Lower lobe of right lung (tissue), 2 donors: ENCODE data around the gene PLOD2. TPM values are rescaled to one million over a fixed set of nuclear protein-coding genes. Genes with fewer than 3 reads are reported as not detected.

Experiments used
- ATAC-seq, 2 donors: fragments of 200-7000 bp; cut with Tn5 transposase; one replicate each; pipeline ENCODE4 v1.9.1; 2020 to 2022; ENCODE audit warnings: mild to moderate bottlenecking in 2 of 2, moderate library complexity in 2 of 2
- DNase-seq: peaks from one replicate; pipeline ENCODE4 v3.0.0-alpha.2; 2020
- H3K27ac ChIP-seq: fragments of 200-600 bp; one replicate; pipeline ENCODE4 v1.8.0; 2022
- H3K27me3 ChIP-seq: fragments of 200-600 bp; one replicate; pipeline ENCODE4 v1.8.0; 2022; ENCODE audit warnings: low read depth
- H3K36me3 ChIP-seq: fragments of 200-600 bp; one replicate; pipeline ENCODE4 v1.8.0; 2022; ENCODE audit warnings: mild to moderate bottlenecking
- H3K4me1 ChIP-seq: fragments of 200-600 bp; one replicate; pipeline ENCODE4 v1.8.0; 2022
- H3K4me3 ChIP-seq: fragments of 200-600 bp; one replicate; pipeline ENCODE4 v1.8.0; 2022; ENCODE audit warnings: mild to moderate bottlenecking
- H3K9me3 ChIP-seq: fragments of 200-600 bp; one replicate; pipeline ENCODE4 v1.8.0; 2022
- intact Hi-C: fragments of 100-400 bp; cut with DNase I; formaldehyde crosslinking; loops from one replicate; pipeline ENCODE4 v1.11.0; 2022
- total RNA-seq: library from RNA; stranded (reverse); fragmentation: NEBNext Ultra II Directional; extraction: Animal tissue kit (Norgen Biotek cat#: 25700); gene quantifications from one replicate; pipeline ENCODE4 v1.2.1, GENCODE V29; 2021
- TF ChIP-seq, protein P1 (sequence below): fragments of 200-600 bp; IDR thresholded peaks from one replicate; pipeline ENCODE4 v1.8.0; 2022; ENCODE audit warnings: antibody characterized with exemption, mild to moderate bottlenecking
- donor health status: DM: no; HTN: yes; CAD: no; lungs with severe emphysema.

The PLOD2 gene
- total RNA-seq, 1 donor from 2014 or later = 17.9 TPM

DNA sequence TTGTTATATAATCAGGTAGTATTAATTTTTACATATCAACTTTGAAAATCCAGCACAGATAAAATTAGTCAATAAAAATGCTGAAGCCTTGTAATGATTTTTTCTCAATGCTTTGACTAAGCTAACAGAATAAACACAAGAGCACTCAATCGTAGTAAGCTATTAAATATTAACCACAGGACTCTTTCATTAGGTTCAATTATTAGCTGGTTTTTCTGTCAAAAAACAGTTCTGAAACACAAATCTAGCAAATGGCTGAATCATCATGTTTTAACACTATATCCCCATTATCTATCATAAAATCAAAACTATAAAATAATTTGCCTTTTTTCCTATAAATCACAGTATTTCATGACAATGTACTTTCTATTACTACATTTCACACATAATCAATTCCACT, 69.6 kb downstream of the PLOD2 start:
- H3K27ac ChIP-seq = no peak overlapping the region
- no peaks in the 10 kb centered on the region for H3K9me3 ChIP-seq
- intact Hi-C loops = no loop called here
- H3K4me1 ChIP-seq = no peaks in the 10 kb centered on the region
- H3K4me3 ChIP-seq = no peak overlapping the region
- DNase-seq (no peak), ATAC-seq (no peak)
- no peaks in the 10 kb centered on the region for H3K27me3 ChIP-seq
- TF ChIP-seq, protein P1, sequence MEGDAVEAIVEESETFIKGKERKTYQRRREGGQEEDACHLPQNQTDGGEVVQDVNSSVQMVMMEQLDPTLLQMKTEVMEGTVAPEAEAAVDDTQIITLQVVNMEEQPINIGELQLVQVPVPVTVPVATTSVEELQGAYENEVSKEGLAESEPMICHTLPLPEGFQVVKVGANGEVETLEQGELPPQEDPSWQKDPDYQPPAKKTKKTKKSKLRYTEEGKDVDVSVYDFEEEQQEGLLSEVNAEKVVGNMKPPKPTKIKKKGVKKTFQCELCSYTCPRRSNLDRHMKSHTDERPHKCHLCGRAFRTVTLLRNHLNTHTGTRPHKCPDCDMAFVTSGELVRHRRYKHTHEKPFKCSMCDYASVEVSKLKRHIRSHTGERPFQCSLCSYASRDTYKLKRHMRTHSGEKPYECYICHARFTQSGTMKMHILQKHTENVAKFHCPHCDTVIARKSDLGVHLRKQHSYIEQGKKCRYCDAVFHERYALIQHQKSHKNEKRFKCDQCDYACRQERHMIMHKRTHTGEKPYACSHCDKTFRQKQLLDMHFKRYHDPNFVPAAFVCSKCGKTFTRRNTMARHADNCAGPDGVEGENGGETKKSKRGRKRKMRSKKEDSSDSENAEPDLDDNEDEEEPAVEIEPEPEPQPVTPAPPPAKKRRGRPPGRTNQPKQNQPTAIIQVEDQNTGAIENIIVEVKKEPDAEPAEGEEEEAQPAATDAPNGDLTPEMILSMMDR = no peak
- H3K36me3 ChIP-seq = no peaks in the 10 kb centered on the region

DNA sequence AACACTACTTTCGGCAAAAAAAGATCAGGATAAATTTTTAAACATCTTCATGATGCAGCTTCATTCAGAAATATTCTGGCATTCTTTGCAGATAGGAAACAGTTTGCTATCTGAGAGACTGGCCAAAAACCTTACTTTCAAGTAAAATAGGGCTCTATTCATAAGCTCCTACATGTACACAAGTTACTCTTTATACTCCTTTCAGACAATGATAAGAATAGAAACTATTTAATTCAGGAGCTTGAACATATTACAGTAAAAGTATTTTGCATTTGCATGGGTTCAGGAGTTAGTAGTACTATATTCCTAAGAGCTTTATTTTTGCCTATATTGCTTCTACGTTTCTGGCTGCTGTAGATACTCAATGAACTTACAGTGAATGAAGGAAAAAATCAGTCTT, 70.5 kb downstream of the PLOD2 start:
- intact Hi-C loops = no loop called here
- TF ChIP-seq, protein P1 = no peak
- Histone ChIP-seq H3K4me3 (no peak overlapping the region), H3K4me1 (no peaks in the 10 kb centered on the region), H3K27ac (no peak overlapping the region), H3K9me3 (no peaks in the 10 kb centered on the region), H3K36me3 (no peaks in the 10 kb centered on the region), H3K27me3 (no peaks in the 10 kb centered on the region)
- DNase-seq (no peak), ATAC-seq (no peak)

DNA sequence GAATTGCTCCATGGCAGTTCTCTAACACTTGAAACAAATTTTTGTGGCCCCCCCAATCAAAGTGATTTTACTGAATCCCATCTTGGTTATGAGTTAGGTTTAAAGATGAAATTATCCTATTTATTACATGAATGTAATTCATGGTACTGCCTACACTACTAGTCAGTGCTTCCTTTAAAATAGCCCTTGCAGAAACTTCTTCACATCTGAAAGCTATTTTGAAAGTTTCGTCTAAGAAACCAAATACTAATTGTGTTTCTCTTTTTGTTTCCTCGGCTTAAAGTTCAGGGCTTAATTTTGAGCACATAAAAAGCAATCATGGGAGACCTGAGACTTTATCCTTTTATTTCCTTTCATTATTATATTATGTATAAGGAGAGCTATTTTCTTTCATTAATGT, 72.1 kb downstream of the PLOD2 start:
- no peaks in the 10 kb centered on the region for H3K4me1 ChIP-seq
- intact Hi-C loops = no loop called here
- H3K36me3 ChIP-seq = no peaks in the 10 kb centered on the region
- TF ChIP-seq, protein P1 = no peak
- no peak overlapping the region for H3K4me3 ChIP-seq
- H3K27me3 ChIP-seq = no peaks in the 10 kb centered on the region
- DNase-seq = no peak
- no peaks in the 10 kb centered on the region for H3K9me3 ChIP-seq
- H3K27ac ChIP-seq = no peak overlapping the region
- no peak for ATAC-seq

DNA sequence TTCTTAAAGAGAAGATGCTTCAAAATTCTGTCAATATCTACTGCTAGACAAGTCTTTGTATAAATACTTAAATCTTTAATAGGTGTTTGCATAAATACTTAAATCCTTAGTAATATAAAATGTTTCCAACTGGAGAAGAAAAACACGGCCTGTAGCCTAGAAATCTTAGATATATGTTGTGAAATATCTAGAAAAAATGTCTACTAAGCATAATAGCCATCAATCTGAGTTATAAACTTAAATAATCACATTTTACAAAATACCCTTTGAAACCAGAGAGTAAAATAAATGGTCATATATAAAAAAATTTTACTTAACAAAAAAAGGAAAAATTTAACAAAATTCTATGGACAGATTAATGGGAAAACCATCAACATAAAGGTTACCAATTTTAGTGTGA, 73.9 kb downstream of the PLOD2 start:
- intact Hi-C loops = no loop called here
- Histone ChIP-seq H3K27ac (no peak overlapping the region), H3K4me3 (no peak overlapping the region), H3K9me3 (no peaks in the 10 kb centered on the region), H3K4me1 (no peaks in the 10 kb centered on the region), H3K27me3 (no peaks in the 10 kb centered on the region), H3K36me3 (no peaks in the 10 kb centered on the region)
- no peak for DNase-seq
- TF ChIP-seq, protein P1 = no peak
- ATAC-seq = no peak

DNA sequence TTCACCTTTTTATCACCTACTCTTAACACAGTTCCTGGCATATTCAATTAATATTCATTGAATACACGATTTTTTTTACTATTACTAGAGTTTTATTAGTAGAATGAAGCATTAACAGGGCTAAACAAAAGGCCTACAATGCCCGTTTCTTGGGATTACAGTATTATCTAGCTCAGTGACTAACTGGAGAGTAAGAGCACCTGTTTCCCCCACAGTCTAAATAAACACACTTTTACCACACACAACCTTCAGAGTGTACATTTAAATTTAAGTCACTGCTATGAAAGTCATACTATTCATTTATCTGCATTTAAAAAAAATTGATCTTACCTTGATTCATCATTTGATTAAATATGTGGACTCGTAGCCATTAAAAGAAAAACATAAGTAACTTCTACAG, 74.8 kb downstream of the PLOD2 start:
- ATAC-seq = no peak
- intact Hi-C loops = no loop called here
- H3K4me1 ChIP-seq = no peaks in the 10 kb centered on the region

More for the DNA sequence above, 74.8 kb downstream of the PLOD2 start:
- Histone ChIP-seq H3K27ac (no peak overlapping the region), H3K27me3 (no peaks in the 10 kb centered on the region), H3K4me3 (no peak overlapping the region), H3K36me3 (no peaks in the 10 kb centered on the region), H3K9me3 (no peaks in the 10 kb centered on the region)
- TF ChIP-seq, protein P1 = no peak
- DNase-seq = no peak
